Fibroblast of lung (primary cell): ENCODE measurements around the gene WNK2. TPM values are rescaled to one million over a fixed set of nuclear protein-coding genes. Genes with fewer than 3 reads are reported as not detected.

ENCODE experiments used
- DNase-seq, 2 donors: peaks; one replicate each; pipeline versions ENCODE4 v3.0.0 to v3.0.0-alpha.2; 2010; ENCODE audit warnings: low read depth in 2 of 2
- H2AFZ ChIP-seq: 2 replicates; pipeline ENCODE4 v1.5.1; 2012; ENCODE audit warnings: low read length, control low read depth, inconsistent platforms
- H3K27ac ChIP-seq: 2 replicates; pipeline ENCODE4 v1.5.1; 2011; ENCODE audit warnings: low read length, control low read depth; ENCODE audit not compliant: insufficient read depth
- H3K27me3 ChIP-seq: 2 replicates; pipeline ENCODE4 v1.5.1; 2011; ENCODE audit warnings: mild to moderate bottlenecking, low read length; ENCODE audit not compliant: control insufficient read depth, insufficient read depth
- H3K36me3 ChIP-seq: 2 replicates; pipeline ENCODE4 v1.5.1; 2011; ENCODE audit warnings: low read length; ENCODE audit not compliant: control insufficient read depth, insufficient read depth
- H3K4me1 ChIP-seq: 2 replicates; pipeline ENCODE4 v1.5.1; 2011; ENCODE audit warnings: low read length; ENCODE audit not compliant: control insufficient read depth, insufficient read depth; ENCODE audit errors: extremely low read depth
- H3K4me2 ChIP-seq: 2 replicates; pipeline ENCODE4 v1.5.1; 2011; ENCODE audit warnings: low read length, control low read depth; ENCODE audit not compliant: insufficient read depth; ENCODE audit errors: extremely low read depth
- H3K4me3 ChIP-seq, 4 experiments: fragments of 200-600 bp in 1 of 4; sonication (generic) in 1 of 4; replicated peaks in 1 of 4; 2 replicates each; pipeline ENCODE4 v1.5.1; 2011 to 2016; ENCODE audit warnings: low read length in 4 of 4, low read depth in 3 of 4, mild to moderate bottlenecking in 3 of 4, control low read depth in 2 of 4, inconsistent platforms in 1 of 4, mixed read lengths in 1 of 4; ENCODE audit not compliant: insufficient read depth in 1 of 4; ENCODE audit errors: control extremely low read depth in 1 of 4
- H3K79me2 ChIP-seq: 2 replicates; pipeline ENCODE4 v1.5.1; 2012; ENCODE audit warnings: mild to moderate bottlenecking, low read length, inconsistent platforms; ENCODE audit not compliant: control insufficient read depth, insufficient read depth
- H3K9ac ChIP-seq: 2 replicates; pipeline ENCODE4 v1.5.1; 2011; ENCODE audit warnings: mild to moderate bottlenecking, low read length, control low read depth; ENCODE audit not compliant: insufficient read depth
- H3K9me3 ChIP-seq: 2 replicates; pipeline ENCODE4 v1.5.1; 2012; ENCODE audit warnings: low read depth, low read length; ENCODE audit not compliant: control insufficient read depth, insufficient read depth
- H4K20me1 ChIP-seq: 2 replicates; pipeline ENCODE4 v1.5.1; 2011; ENCODE audit warnings: low read length; ENCODE audit not compliant: control insufficient read depth, insufficient read depth; ENCODE audit errors: extremely low read depth
- EZH2 ChIP-seq: IDR thresholded peaks from 2 replicates; pipeline ENCODE4 v1.5.1; 2012; ENCODE audit warnings: low read length, control low read depth, mild to moderate bottlenecking; ENCODE audit errors: missing control alignments
- polyA plus RNA-seq, 2 donors: library from polyadenylated mRNA; depleted of rRNA in 1 of 2; stranded (reverse) in 1 of 2; unstranded in 1 of 2; fragments of >200 nt; gene quantifications; 2 replicates each; pipeline ENCODE4 v1.2.1, GENCODE V29; 2011 to 2012; ENCODE audit warnings: missing spikeins in 1 of 2
- total RNA-seq: library from RNA; depleted of rRNA; stranded (reverse); fragments of >200 nt; gene quantifications from 2 replicates; pipeline ENCODE4 v1.2.1, GENCODE V29; 2014
- TF ChIP-seq, protein P1 (sequence below), 2 donors: IDR thresholded peaks in 1 of 2; conservative IDR thresholded peaks in 1 of 2; 1 replicate in 1 of 2; 2 replicates in 1 of 2; pipeline ENCODE4 v1.5.1; 2011 to 2012; ENCODE audit warnings: low read length in 2 of 2, control low read depth in 1 of 2, inconsistent platforms in 1 of 2, low read depth in 1 of 2, mild to moderate bottlenecking in 1 of 2

The WNK2 gene
- total and polyA plus RNA-seq, 2 donors (not counting 1 experiment from before 2014, with no cell fraction given) = not detected

- DNase-seq = no peak
These were observed 113.0 kb downstream of the WNK2 start for GRCh38 chr9:93296889-93297480.

GRCh38 chr9:93297659-93298497, 113.9 kb downstream of the WNK2 start:
- no peaks in the 10 kb centered on the region for H3K4me1 ChIP-seq
- H3K79me2 ChIP-seq = no peaks in the 10 kb centered on the region
- H3K36me3 ChIP-seq = no peaks in the 10 kb centered on the region
- no peak overlapping the region for H3K27ac ChIP-seq
- no peak for DNase-seq
- H4K20me1 ChIP-seq = no peaks in the 10 kb centered on the region
- no peak overlapping the region for H3K4me2 ChIP-seq
- H3K27me3 ChIP-seq = no peaks in the 10 kb centered on the region
- TF ChIP-seq EZH2 = no peak
- TF ChIP-seq, protein P1, sequence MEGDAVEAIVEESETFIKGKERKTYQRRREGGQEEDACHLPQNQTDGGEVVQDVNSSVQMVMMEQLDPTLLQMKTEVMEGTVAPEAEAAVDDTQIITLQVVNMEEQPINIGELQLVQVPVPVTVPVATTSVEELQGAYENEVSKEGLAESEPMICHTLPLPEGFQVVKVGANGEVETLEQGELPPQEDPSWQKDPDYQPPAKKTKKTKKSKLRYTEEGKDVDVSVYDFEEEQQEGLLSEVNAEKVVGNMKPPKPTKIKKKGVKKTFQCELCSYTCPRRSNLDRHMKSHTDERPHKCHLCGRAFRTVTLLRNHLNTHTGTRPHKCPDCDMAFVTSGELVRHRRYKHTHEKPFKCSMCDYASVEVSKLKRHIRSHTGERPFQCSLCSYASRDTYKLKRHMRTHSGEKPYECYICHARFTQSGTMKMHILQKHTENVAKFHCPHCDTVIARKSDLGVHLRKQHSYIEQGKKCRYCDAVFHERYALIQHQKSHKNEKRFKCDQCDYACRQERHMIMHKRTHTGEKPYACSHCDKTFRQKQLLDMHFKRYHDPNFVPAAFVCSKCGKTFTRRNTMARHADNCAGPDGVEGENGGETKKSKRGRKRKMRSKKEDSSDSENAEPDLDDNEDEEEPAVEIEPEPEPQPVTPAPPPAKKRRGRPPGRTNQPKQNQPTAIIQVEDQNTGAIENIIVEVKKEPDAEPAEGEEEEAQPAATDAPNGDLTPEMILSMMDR (conservative IDR thresholded peaks at IDR 0.05 in 1 of 2, IDR thresholded peaks at IDR 0.05 in 1 of 2; ENCODE audit: low read depth in 1 of 2, low read length in 2 of 2) = no peak
- no peak overlapping the region for H2AFZ ChIP-seq
- no peaks in the 10 kb centered on the region for H3K9me3 ChIP-seq
- no peak overlapping the region for H3K4me3 ChIP-seq
- H3K9ac ChIP-seq = no peak overlapping the region

More at GRCh38 chr9:93296889-93297480, 113.0 kb downstream of the WNK2 start:
- H3K79me2 ChIP-seq = no peaks in the 10 kb centered on the region
- TF ChIP-seq EZH2 = no peak
- TF ChIP-seq, protein P1 (conservative IDR thresholded peaks at IDR 0.05 in 1 of 2, IDR thresholded peaks at IDR 0.05 in 1 of 2; ENCODE audit: low read depth in 1 of 2, low read length in 2 of 2) = no peak
- no peak overlapping the region for H3K27ac ChIP-seq
- H3K4me1 ChIP-seq = no peaks in the 10 kb centered on the region
- no peaks in the 10 kb centered on the region for H4K20me1 ChIP-seq
- H2AFZ ChIP-seq = no peak overlapping the region
- H3K27me3 ChIP-seq = no peaks in the 10 kb centered on the region
- H3K9me3 ChIP-seq = no peaks in the 10 kb centered on the region
- H3K9ac ChIP-seq = no peak overlapping the region
- no peak overlapping the region for H3K4me3 ChIP-seq
- no peaks in the 10 kb centered on the region for H3K36me3 ChIP-seq
- no peak overlapping the region for H3K4me2 ChIP-seq

DNA sequence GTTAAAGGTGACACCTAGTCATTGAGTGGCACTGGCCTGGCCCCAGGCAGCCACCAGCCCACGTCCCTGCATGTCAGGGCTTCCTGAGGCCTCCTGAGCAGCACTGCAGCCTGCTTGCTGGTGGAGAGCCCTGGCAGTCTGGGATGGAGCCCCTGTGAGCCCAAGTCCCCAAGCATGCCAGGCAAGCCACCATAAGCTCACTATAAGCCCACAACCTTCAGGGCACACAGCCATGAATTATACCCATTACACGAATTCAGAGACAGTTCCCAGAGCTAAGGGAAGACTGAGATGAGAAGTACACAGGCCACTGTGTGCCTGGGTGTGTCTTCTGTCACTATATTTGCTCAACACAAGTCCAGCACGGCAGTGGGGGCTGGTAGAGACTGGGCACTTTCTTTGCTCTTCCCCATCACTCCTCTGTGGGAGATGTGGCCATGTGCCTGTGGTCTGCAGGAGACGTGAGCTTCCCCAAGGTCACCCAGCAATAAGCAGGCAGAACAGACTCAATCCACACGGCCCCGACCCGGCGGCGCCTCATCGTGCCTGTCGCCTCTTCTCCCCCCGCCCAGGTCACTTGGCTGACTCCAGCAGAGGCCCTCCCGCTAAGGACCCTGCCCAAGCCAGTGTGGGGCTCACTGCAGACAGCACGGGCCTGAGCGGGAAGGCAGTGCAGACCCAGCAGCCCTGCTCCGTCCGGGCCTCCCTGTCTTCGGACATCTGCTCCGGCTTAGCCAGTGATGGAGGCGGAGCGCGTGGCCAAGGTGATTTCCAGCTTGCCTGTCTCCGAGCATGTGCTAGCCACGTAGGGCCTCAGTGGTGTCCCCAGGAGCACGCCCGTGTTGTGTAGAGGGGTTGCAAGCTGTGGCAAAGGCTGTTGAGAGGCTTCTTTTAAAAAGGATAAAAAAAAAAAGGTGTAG, 114.8 kb downstream of the WNK2 start:
- TF ChIP-seq, protein P1 (conservative IDR thresholded peaks at IDR 0.05 in 1 of 2, IDR thresholded peaks at IDR 0.05 in 1 of 2; ENCODE audit: low read depth in 1 of 2, low read length in 2 of 2) = no peak
- TF ChIP-seq EZH2 = no peak
- no peak overlapping the region for H3K9ac ChIP-seq
- no peak for DNase-seq
- H3K4me3 ChIP-seq = no peak overlapping the region
- no peaks in the 10 kb centered on the region for H3K36me3 ChIP-seq
- no peak overlapping the region for H2AFZ ChIP-seq
- no peaks in the 10 kb centered on the region for H3K4me1 ChIP-seq
- H3K27me3 ChIP-seq = no peaks in the 10 kb centered on the region
- no peak overlapping the region for H3K4me2 ChIP-seq
- H3K79me2 ChIP-seq = no peaks in the 10 kb centered on the region
- no peaks in the 10 kb centered on the region for H3K9me3 ChIP-seq
- H4K20me1 ChIP-seq = no peaks in the 10 kb centered on the region
- no peak overlapping the region for H3K27ac ChIP-seq
